DOHH2 (cell line): ENCODE measurements around the gene ZNF711.

ENCODE experiments used
- H3F3A ChIP-seq: fragments of 200-600 bp; sonication (generic), shearing (Covaris generic); 2 replicates; pipeline ENCODE4 v1.6.0; 2016; ENCODE audit warnings: antibody characterized with exemption, mild to moderate bottlenecking; ENCODE audit not compliant: control insufficient read depth, insufficient read depth
- H3K27ac ChIP-seq: fragments of 200-600 bp; sonication (generic); 2 replicates; pipeline ENCODE4 v1.5.1; 2014; ENCODE audit warnings: low read depth, mild to moderate bottlenecking, low read length, moderate library complexity
- H3K27me3 ChIP-seq: fragments of 200-600 bp; sonication (generic); 2 replicates; pipeline ENCODE4 v1.6.1; 2014; ENCODE audit warnings: mild to moderate bottlenecking, low read length, mixed read lengths; ENCODE audit not compliant: control insufficient read depth
- H3K36me3 ChIP-seq: fragments of 200-600 bp; sonication (generic); 2 replicates; pipeline ENCODE4 v1.6.1; 2014; ENCODE audit warnings: mild to moderate bottlenecking, low read length, moderate library complexity, mixed read lengths; ENCODE audit not compliant: control insufficient read depth
- H3K4me1 ChIP-seq: fragments of 200-600 bp; sonication (generic); 2 replicates; pipeline ENCODE4 v1.6.1; 2014; ENCODE audit warnings: mild to moderate bottlenecking, low read length, mixed read lengths; ENCODE audit not compliant: control insufficient read depth
- H3K4me2 ChIP-seq: fragments of 200-600 bp; sonication (generic); 2 replicates; pipeline ENCODE4 v1.6.0; 2014; ENCODE audit warnings: mild to moderate bottlenecking, low read length, moderate library complexity
- H3K4me3 ChIP-seq: fragments of 200-600 bp; sonication (generic); 2 replicates; pipeline ENCODE4 v1.5.1; 2014; ENCODE audit warnings: mild to moderate bottlenecking, low read length, mixed read lengths
- H3K79me2 ChIP-seq: fragments of 200-600 bp; sonication (generic); 2 replicates; pipeline ENCODE4 v1.6.1; 2014; ENCODE audit warnings: mild to moderate bottlenecking, low read length, mixed read lengths; ENCODE audit not compliant: control insufficient read depth
- H3K9me2 ChIP-seq: fragments of 200-600 bp; sonication (generic); replicated peaks from 2 replicates; pipeline ENCODE4 v1.6.1; 2014; ENCODE audit warnings: mild to moderate bottlenecking, low read length, mixed read lengths; ENCODE audit not compliant: control insufficient read depth
- H3K9me3 ChIP-seq: fragments of 200-600 bp; sonication (generic); 2 replicates; pipeline ENCODE4 v1.6.1; 2014; ENCODE audit warnings: antibody characterized with exemption, low read length, mixed read lengths; ENCODE audit not compliant: control insufficient read depth, insufficient read depth
- H4K20me1 ChIP-seq: fragments of 200-600 bp; sonication (generic); 2 replicates; pipeline ENCODE4 v1.6.0; 2014; ENCODE audit warnings: low read depth, mild to moderate bottlenecking, antibody characterized with exemption, low read length, moderate library complexity; ENCODE audit not compliant: control insufficient read depth, insufficient read depth
- CTCF ChIP-seq: fragments of 200-600 bp; sonication (generic); IDR thresholded peaks from one replicate; pipeline ENCODE4 v1.5.1; 2014; ENCODE audit warnings: antibody characterized with exemption, mild to moderate bottlenecking, low read depth, low read length; ENCODE audit not compliant: poor library complexity, severe bottlenecking
- EZH2phosphoT487 ChIP-seq: fragments of 200-600 bp; sonication (generic); IDR thresholded peaks from 2 replicates; pipeline ENCODE4 v1.6.1; 2017; ENCODE audit warnings: borderline replicate concordance, mild to moderate bottlenecking, antibody characterized with exemption, low read length, moderate library complexity, mixed read lengths

Gene ZNF711

GRCh38 chrX:85213792-85214530 lies 29.8 kb upstream of the ZNF711 start:
- Histone ChIP-seq H3K4me2 (no peak overlapping the region), H3K9me2 (no peaks in the 10 kb centered on the region), H3K9me3 (no peaks in the 10 kb centered on the region), H3K79me2 (no peaks in the 10 kb centered on the region), H3K27ac (no peak overlapping the region), H3K4me3 (no peak overlapping the region), H3K27me3 (no peaks in the 10 kb centered on the region), H4K20me1 (no peaks in the 10 kb centered on the region), H3K4me1 (no peaks in the 10 kb centered on the region), H3F3A (no peaks in the 10 kb centered on the region), H3K36me3 (no peaks in the 10 kb centered on the region)
- no peak for TF ChIP-seq EZH2phosphoT487
- no peak for TF ChIP-seq CTCF

DNA sequence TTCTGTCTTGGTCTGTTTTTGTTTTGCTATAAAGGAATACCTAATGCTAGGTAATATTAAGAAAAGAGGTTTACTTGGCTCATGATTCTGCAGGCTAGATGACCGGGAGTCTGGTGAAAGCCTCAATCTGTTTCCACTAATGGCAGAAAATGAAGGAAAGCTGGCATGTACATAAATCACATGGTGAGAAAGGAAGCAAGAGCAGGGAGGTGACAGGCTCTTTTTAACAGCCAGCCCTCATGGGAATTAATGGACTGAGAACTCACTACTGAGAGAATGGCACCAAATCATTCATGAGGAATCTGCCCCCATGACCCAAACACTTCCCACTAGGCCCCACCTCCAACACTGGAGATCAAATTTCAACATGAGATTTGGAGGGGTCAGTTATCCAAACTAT lies 27.8 kb upstream of the ZNF711 start:
- no peaks in the 10 kb centered on the region for H3K4me1 ChIP-seq
- no peaks in the 10 kb centered on the region for H3F3A ChIP-seq
- no peak overlapping the region for H3K4me3 ChIP-seq
- H3K79me2 ChIP-seq = no peaks in the 10 kb centered on the region
- H4K20me1 ChIP-seq = no peaks in the 10 kb centered on the region
- no peak overlapping the region for H3K4me2 ChIP-seq
- no peaks in the 10 kb centered on the region for H3K27me3 ChIP-seq
- no peaks in the 10 kb centered on the region for H3K9me2 ChIP-seq
- no peak overlapping the region for H3K27ac ChIP-seq
- H3K36me3 ChIP-seq = no peaks in the 10 kb centered on the region
- H3K9me3 ChIP-seq = no peaks in the 10 kb centered on the region
- TF ChIP-seq EZH2phosphoT487 = no peak
- no peak for TF ChIP-seq CTCF

GRCh38 chrX:85221361-85221760 lies 22.4 kb upstream of the ZNF711 start:
- Histone ChIP-seq H3K4me2 (no peak overlapping the region), H4K20me1 (no peaks in the 10 kb centered on the region), H3F3A (no peaks in the 10 kb centered on the region), H3K36me3 (no peaks in the 10 kb centered on the region), H3K79me2 (no peaks in the 10 kb centered on the region), H3K9me2 (no peaks in the 10 kb centered on the region), H3K27me3 (no peaks in the 10 kb centered on the region), H3K27ac (no peak overlapping the region), H3K4me1 (no peaks in the 10 kb centered on the region), H3K9me3 (no peaks in the 10 kb centered on the region), H3K4me3 (no peak overlapping the region)
- TF ChIP-seq EZH2phosphoT487 (no peak), CTCF (no peak)
